ENCODE measurements around the gene GOSR2.

GRCh38 chr17:46879101-46879500 is 43.9 kb upstream of the GOSR2 start:
- TF ChIP-seq POLR2AphosphoS5 (IDR thresholded peaks at IDR 0.05; ENCODE audit: low read depth, low read length) = no peak
- TF ChIP-seq TAF1 (IDR thresholded peaks at IDR 0.05; ENCODE audit: borderline replicate concordance, insufficient read depth, low read length) = no peak
- no peak for TF ChIP-seq REST (IDR thresholded peaks at IDR 0.05; ENCODE audit: insufficient read depth in 1 of 2, low read depth in 2 of 2, low read length in 2 of 2)
- TF ChIP-seq SIN3A (IDR thresholded peaks at IDR 0.05; ENCODE audit: borderline replicate concordance, insufficient read depth, low read length) = no peak
